ENCODE measurements around the gene LDHA.

- TF ChIP-seq CTCF (conservative IDR thresholded peaks at IDR 0.05; ENCODE audit: low read depth, low read length) (no peak), EZH2 (IDR thresholded peaks at IDR 0.05; ENCODE audit: borderline replicate concordance, low read depth, low read length, poor library complexity, severe bottlenecking) (no peak)
Measured at GRCh38 chr11:18374956-18375355, 19.4 kb upstream of the LDHA start.
